Fibroblast of the conjunctiva (primary cell): ENCODE results near the gene SLC22A7.

ENCODE experiments used
- DNase-seq: peaks from one replicate; pipeline ENCODE4 v3.0.0-alpha.2; 2010; ENCODE audit warnings: low read depth

The SLC22A7 gene

DNA sequence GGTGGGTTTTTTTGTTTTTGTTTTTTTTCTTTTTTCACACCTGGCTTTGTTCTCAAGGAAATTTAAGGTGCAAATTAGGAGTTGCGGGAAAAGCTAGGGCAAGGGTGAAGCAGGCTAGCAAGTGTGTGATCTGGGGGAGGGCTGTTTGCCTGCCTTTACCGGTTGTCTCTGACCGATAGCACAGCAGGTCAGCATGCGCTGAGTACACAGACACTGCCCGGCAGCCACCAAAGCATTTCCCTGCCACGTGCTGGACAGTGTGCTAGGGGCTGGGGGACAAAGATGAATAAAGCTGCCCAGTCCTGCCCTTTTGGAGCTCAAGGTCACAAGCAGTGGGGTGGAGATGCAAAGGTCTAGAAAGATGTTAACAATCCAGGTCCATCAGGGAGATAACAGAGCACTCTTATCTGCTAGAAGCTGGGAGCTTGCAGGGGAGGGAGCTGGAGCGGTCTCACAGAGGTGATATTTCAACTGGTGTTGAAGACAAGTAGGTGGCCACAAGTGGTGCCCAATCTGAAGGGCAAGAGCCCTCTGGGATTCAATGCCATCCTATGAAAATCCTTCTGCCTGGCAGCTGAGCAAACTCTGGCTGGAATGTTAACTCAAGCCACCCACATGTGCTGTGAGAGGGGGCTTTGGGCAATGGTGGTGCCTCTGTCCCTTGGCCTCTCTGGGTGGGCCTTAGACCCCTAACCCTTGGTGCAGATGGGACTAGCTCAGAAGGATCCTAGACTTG, 30.3 kb upstream of the SLC22A7 start:
- no peak for DNase-seq

DNA sequence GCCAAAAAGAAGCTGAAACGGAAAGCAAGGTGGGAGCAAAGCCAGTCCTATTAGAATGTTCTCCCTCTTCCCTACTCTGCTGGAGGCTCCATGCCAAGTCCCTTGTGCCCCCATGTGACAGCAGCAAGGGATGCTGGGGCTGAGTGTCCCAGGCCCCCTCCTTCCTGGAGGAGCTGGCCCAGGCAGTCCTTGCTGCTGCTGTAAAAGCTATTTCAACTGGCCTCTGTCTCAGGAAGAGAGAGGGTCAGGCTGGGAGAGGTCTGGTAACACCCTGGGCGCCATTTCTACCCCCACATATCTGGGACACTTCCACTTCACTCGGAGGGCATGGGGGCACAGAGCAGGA, 29.7 kb upstream of the SLC22A7 start:
- DNase-seq, result no peak

DNA sequence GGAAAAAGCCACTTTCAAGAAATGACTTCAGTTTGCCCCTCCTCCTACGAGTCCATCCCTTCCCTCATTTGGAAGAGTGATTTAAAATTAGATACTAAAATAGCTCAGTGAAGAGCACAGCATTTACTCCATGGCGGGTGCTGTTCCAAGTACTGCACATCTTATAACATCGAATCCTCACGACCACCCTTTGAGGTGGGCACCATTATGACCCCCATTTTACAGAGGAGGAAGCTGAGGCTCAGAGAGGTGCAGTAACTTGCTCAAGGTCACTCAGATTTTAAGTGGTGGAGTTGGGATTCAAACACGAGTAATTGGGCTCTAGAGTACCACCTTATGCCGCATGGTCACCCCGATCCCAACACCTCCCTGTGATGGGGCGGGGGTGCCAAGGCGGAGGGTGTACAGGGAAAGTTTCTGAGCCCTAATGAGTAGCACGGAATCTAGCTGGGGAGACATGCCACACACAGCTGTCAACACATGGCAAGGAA, 29.2 kb upstream of the SLC22A7 start:
- no peak for DNase-seq

DNA sequence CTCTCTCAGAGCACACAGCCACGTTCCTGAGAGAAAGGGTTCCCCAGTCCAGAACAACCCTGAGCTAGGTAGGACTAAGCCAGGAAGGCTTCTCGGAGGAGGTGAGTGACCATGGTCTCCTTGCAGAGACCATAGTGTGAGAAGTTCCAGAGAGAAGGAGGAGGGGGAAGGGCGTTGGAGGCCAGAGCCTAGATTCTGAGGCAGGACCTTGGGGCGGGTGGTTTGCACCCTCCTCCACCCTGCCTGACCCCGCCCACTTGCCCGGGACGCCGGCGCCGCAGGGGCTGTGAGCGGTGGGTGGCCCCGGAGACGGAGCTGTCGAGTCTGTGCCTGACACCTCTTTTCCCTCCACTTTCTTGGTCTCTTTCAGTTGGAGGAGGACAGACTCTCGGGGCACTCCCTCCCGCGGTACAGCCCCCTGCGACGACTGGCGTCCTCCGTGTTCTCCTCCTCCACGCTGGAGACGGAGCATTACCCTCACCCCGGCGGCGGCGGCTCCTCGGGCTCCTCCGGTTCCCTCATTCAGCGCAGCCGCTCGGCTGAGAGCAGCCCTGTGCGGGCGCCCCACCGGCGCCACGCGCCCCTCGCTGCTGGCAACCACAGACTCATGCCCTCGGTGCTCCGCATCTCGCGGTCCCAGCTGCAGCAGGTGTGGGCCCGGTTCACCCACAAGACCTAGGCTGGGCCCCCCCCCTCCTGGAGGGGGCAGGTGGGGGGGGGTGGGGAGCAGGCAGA, 28.6 kb upstream of the SLC22A7 start:
- DNase-seq, result no peak

DNA sequence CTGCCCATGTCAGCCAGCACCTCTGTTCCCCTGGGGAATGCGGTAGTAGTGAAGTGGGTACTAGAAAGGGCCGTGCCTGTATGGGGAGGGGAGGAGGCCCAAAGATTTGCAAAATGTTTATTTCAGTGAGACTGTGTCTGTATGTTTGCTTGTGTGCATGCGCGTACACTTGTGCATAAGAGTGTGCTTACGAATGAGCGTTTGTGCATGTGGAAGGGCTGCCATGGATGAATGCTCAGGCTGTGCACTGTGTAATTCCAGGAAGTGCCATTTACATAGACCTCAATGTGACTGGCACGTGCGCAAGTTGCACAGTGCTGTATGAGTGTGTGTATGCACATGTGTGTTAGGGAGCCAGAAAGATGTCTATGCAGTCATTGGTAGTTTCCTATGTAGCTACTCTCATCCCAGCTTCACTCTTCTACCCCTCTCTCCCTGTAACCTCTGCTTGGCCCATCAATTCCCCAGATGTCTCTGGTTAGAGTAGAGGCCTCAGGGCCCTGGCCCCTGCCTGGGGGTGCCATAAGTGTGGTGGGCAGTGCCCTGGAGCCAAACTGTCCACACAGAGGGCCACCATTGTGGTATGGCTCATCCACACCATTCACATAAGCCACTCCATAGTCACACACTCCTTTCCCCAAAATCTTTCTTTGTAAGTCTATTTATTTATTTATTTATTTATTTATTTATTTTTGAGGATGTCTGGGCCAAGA, 26.8 kb upstream of the SLC22A7 start:
- no peak for DNase-seq

DNA sequence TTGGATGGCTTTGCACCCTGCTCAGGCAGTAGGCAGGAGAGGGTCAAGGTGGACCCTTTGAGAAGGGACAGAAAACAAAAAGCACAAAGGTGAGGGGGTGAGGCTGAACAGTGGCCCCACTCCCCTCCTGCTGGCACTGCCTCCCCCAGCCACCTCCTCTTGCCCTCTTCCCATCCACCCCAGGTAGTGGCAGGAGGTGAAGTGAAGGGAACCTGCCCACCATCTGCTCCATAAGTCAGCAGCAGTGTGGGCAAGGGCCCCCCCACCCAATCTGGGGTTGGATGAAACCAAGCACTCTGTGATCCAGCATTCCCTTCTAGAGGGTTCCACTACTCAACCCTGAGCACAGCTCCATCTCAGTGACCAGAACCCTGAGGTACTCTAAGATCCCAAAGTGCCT, 26.1 kb upstream of the SLC22A7 start:
- DNase-seq, result no peak

DNA sequence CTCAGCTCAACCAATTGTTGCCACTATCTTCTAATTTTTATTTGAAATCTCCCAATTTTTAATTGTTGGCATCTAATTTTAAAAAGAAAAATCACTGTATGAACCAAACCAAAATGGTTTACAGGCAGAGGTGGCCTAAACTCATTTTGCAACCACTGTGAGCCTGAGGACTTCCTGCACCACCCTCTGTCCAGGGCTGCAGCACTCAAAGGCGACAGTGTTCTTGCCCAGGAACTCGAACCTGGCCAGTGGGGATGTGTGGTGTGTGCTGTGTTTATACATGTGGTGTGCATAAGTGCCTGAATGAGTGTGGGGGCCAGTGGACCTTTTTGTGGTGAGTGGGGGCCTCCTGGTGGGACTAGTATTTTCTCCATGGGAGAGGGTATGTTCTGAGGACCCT, 24.4 kb upstream of the SLC22A7 start:
- no peak for DNase-seq

DNA sequence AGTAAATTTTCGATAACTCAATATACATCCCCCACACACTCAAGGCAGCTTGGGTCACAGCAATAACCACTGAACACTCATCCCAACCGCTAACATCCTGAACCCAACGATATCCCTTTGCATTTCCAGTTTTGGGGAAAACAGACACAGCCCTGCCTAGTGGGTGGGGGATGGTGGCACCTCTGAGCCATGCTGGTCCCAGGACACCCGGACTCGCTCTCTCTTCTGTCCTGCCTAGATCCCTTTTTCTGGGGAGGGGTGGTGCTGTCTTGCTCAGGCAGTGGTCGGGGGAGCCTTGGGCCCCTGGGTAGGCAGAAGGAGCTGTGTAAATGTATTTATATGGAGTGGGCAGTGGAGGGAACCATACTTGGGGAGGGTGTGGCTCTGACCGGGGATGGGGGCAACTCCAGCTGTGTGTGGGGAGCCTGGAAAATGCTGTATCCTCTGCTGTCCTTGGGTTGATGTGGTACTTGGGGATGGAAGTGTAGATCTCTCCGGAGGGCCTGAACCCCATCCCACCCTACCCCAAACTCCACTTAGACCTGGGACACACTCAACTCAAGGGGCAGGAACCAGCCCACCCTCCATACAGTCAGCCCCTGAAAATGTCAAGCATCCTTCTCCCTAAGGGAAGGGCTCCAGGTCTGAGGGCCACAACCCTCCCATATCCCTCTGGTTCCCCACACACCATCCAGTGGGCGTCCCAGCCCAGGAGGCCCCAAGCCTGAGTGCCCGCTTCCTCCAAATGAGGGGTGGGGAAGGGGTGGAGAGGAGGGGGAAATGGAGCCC, 23.7 kb upstream of the SLC22A7 start:
- no peak for DNase-seq

DNA sequence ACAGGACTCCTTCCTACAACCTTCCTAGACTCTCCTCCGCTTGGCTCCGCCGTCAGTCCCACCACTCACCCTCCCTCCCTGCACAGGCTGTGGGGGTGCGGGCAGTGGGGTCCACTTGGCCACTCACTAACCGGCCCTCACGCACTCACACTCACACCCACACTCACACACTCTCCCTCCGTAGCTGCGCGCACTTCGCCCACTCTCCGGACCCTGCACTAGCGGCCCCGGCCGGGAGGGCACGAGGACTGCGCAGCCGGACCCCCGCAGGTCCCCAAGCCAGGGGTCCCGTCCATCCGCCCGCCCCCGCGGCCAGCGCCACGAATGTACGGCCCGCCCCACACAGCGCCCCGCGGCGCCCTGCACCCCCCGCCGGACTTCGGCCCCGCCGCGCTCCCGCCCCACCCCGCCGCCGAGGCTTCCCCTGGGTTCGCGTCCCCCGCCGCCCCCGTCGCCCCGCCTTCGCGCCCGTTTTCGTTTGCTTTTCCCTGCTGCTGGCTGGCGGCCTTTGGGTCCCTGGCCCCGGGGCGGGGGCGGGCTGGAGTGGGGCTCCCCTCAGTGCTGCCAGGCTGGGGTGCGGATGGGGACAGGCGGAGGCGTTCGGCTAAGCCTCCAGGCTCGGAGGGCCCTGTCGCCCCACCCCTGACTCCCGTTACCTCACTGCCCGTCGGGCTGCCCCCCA, 23.0 kb upstream of the SLC22A7 start:
- DNase-seq, result no peak

DNA sequence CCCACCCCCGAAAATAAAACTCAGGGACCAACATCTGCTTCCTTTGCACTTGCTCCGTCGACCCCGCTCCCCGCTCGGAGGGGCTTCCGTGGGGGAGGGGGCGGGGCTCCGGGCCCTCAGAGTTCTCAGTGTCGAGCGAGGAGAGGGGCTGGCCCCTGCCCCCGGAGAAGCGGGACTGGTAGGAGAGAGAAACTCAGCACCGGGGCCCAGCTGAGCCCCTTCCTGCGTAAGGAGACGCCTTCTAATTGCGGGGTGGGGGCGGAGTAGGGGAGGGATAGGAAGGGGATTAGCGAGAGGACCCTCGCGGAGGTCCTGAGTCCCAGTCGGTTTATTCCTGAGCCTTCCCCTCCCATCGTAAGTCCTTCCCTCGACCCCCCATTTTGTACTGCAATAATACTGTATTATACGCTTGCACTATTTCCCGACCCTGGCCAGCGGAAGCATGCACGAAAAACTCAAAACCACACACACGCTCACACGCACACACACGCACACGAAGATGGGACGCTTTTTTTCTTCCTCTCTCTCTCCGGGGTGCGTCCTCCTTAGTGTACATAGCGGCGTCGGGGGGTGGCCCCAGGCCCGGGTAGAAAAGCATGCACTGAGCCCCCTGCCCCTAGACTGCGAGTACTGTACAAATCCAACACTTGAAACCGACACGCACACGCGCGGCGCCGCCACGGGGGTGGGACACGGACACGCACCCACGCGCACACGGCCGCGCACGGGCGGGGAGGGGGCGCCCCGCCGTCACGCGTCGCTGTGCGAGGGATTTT, 22.1 kb upstream of the SLC22A7 start:
- DNase-seq, result no peak

DNA sequence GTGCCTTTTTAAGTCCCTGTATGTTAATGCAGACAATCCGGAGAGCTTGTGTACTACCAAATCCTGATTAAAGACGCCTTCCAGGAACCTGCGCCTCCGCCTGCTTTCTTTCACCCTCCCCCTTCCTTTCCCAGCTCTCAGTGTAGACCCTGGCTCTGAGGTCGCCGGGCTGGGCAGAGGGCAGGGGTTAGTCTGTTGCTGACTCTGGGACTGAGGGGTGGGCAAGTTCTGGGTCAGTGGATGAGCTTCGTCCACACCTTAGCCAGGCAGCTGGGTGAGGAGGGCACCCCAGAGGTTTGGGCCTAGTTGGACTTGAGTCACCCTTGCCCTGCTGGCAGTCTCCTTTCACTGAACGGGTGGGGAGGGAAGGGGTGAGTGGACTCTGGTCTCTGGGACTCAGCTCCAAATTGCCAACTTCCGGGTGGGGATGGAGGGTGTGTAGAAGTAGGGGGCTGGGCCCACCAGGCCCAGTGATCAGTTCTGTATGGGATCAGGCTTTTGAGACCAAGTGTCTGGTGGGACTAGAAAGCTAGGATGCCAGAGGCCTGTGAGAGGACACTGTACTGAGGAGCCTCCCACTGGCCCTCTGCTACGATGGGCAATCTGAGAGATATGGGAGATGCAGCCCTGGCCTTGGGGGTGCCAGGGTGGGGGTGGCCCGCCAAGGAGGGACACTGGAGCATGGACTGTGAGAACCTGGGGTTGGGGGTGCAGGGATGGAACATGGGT, 21.3 kb upstream of the SLC22A7 start:
- no peak for DNase-seq

DNA sequence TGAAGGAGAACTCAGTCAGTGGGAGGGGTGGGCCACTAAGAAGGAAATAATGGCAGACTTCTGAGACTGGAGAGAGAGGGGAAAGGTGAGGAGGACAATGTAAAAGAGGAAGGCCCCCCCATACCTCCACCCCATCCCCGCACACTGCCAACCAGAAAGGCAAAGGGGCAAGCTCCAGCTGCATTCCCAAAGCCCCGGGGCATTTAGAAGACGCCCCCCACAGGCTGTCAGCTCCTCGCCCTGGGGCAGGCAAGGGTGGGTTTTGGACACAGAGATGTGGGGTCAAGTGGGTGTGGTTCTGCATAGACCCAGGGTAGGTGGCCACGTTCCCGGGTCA, 20.8 kb upstream of the SLC22A7 start:
- no peak for DNase-seq

DNA sequence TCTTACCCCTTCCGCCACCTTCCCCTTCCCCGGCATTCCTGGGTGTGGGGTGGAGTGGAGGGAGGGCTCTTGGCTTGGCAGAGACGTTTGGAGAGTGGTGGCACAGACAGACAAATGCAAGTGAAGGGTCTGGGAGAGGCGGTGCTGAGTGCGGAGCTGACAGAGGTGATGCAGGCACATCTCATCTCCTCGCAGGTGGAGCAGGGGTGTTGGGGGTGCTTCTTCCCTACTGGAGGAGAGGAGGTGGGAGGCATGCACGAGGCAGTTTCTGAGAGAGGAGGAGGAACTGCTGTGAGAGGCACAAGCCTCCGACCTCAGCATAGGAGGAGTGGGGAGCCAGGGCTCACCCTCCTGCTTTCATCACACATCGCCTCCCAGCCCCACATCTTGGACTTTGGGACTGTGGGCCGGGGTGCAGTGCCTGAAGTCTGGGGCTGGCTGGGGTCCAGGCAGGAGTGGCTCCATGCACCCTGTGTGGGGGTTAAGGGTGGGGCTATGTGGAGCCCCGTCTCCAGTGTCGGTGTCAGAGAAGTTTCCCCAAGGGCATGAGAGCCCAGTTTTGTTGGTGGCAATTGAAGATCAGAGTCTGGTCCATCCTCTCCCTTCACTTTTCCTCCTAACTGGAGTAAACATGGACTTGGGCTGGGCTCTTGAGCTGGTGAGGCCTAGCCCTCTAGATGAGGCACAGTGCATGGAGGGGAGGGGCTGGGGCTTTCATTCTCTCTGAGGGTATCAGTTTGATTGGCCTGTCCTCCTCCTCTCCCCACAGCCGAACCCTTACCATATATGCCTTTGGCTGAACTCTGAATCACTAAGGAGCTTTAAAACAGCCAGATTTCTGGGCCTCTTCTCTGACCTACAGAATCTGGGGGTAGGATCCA, 20.2 kb upstream of the SLC22A7 start:
- no peak for DNase-seq

DNA sequence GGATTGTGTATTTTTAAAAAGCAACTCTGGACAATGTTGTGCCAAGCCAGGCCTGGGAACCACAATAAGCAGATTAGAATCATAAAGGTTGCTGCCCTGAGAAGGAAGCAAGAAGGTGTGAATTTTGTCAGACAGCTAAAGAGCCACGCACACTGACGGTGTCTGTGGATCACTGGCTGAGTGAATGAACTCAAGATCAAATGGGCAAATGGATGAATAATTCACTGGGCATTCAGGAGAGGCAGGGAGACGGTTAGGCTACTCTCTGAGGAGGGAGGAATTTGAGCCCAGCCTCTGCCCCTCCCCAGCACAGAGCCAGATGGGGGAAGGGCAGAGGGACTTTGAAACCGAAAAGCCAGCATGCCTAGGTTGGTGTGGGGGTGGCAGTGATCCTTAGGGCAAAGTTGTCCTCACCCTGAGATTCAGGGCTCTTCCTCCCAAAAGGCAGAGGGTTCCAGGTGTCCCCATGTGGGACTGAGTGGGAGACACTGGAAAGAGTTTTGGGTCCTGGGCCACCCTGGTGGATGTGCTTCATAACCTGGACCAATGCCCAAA, 19.5 kb upstream of the SLC22A7 start:
- no peak for DNase-seq

DNA sequence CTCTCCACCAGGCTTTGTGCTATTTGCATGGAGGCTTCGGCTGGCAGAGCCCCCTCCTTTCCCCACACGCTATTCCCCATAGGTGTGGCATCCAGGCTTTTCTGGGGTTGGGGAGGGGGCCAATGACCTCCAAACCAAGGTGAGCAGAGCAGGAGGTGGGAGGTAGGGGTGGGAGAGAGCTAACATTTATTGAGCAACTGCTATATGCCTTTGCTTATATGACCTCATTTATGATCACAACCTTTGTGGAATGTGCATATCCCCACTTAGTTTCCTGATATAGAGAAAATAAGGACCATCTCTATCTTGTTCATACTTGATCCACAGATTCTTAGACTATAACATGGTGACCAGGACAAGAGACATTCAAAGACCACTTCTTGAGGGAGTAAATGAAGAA, 17.8 kb upstream of the SLC22A7 start:
- DNase-seq, result no peak

DNA sequence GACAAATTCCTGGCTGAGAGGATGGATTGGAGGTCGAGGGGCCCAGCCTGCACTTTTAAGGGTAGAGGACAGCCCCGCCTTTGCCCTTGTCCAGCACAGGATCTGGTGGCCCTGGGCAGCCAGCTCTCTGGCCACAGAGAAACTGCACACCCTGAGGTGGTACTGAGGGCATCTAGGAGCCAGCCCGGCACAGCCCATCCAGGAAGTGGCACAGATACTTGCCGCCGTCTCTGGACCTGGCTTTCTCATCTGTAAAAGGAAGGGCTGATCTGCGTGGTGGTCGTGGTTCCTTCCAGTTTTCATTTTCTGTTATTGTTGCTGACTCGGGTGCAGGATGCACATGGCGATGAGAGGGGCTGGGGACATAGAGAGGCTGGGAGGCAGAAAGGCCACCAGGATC, 16.0 kb upstream of the SLC22A7 start:
- no peak for DNase-seq

DNA sequence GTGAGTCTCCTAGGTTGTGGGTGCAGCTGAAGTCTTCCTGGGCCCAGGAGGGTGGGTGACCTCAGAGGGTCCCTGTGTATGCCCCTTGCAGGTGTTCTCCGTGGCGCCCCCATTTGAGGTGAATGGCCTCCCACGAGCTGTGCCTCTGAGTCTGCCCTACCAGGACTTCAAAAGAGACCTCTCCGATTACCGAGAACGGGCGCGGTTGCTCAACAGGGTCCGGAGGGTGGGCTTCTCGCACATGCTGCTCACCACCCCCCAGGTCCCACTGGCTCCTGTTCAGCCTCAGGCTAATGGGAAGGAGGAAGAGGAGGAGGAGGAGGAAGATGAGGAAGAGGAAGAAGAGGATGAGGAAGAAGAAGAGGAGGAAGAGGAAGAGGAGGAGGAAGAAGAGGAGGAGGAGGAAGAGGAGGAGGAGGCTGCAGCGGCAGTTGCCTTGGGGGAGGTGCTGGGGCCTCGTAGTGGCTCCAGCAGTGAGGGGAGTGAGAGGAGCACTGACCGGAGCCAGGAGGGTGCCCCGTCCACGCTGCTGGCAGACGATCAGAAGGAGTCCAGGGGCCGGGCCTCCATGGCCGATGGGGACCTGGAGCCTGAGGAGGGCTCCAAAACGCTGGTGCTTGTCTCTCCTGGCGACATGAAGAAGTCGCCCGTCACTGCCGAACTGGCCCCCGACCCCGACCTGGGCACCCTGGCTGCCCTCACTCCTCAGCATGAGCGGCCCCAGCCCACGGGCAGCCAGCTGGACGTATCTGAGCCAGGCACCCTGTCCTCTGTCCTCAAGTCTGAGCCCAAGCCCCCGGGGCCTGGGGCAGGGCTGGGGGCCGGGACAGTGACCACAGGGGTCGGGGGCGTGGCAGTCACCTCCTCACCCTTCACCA, 15.2 kb upstream of the SLC22A7 start:
- DNase-seq, result no peak

DNA sequence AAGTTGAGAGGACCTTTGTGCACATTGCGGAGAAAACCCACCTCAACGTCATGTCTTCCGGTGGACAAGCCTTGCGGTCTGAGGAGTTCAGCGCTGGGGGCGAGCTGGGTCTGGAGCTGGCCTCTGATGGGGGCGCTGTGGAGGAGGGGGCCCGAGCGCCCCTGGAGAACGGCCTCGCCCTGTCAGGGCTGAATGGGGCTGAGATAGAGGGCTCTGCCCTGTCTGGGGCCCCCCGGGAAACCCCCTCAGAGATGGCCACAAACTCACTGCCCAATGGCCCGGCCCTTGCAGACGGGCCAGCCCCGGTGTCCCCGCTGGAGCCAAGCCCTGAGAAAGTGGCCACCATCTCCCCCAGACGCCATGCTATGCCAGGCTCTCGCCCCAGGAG, 14.6 kb upstream of the SLC22A7 start:
- DNase-seq, result no peak
